ENCODE measurements around the gene CEP164. TPM values are rescaled to one million over a fixed set of nuclear protein-coding genes. Genes with fewer than 3 reads are reported as not detected.

Gene CEP164
- total and polyA plus RNA-seq, 10 of the 15 experiments (the other 5 are each of a cell fraction or from before 2014, with no cell fraction given), result 4.2 to 31.2 (median 20.2) TPM

DNA sequence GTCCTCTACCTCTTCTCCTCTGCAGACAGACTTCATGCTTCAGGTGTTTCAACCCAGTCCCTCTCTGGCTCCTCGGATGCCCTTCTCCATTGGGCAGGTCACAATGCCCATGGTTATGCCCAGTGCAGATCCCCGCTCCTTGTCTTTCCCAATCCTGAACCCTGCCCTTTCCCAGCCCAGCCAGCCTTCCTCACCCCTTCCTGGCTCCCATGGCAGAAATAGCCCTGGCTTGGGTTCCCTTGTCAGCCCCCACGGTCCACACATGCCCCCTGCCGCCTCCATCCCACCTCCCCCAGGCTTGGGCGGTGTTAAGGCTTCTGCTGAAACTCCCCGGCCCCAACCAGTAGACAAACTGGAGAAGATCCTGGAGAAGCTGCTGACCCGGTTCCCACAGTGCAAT, 45.8 kb upstream of the CEP164 start:
- in situ Hi-C loops (cut with MboI), result no loop called here
- TF ChIP-seq PAX5 (IDR thresholded peaks at IDR 0.05; ENCODE audit: borderline replicate concordance, low read depth, low read length) (no peak), MTA2 (IDR thresholded peaks at IDR 0.05; ENCODE audit: low read depth) (no peak), EGR1 (IDR thresholded peaks at IDR 0.05; ENCODE audit: borderline replicate concordance in 1 of 2, low read depth in 2 of 2, low read length in 2 of 2) (no peak), RFX5 (IDR thresholded peaks at IDR 0.05; ENCODE audit: low read depth, low read length) (no peak), GABPA (IDR thresholded peaks at IDR 0.05; ENCODE audit: low read depth) (no peak), CBX5 (IDR thresholded peaks at IDR 0.05; ENCODE audit: low read depth) (no peak)
- TF ChIP-seq, protein P1, sequence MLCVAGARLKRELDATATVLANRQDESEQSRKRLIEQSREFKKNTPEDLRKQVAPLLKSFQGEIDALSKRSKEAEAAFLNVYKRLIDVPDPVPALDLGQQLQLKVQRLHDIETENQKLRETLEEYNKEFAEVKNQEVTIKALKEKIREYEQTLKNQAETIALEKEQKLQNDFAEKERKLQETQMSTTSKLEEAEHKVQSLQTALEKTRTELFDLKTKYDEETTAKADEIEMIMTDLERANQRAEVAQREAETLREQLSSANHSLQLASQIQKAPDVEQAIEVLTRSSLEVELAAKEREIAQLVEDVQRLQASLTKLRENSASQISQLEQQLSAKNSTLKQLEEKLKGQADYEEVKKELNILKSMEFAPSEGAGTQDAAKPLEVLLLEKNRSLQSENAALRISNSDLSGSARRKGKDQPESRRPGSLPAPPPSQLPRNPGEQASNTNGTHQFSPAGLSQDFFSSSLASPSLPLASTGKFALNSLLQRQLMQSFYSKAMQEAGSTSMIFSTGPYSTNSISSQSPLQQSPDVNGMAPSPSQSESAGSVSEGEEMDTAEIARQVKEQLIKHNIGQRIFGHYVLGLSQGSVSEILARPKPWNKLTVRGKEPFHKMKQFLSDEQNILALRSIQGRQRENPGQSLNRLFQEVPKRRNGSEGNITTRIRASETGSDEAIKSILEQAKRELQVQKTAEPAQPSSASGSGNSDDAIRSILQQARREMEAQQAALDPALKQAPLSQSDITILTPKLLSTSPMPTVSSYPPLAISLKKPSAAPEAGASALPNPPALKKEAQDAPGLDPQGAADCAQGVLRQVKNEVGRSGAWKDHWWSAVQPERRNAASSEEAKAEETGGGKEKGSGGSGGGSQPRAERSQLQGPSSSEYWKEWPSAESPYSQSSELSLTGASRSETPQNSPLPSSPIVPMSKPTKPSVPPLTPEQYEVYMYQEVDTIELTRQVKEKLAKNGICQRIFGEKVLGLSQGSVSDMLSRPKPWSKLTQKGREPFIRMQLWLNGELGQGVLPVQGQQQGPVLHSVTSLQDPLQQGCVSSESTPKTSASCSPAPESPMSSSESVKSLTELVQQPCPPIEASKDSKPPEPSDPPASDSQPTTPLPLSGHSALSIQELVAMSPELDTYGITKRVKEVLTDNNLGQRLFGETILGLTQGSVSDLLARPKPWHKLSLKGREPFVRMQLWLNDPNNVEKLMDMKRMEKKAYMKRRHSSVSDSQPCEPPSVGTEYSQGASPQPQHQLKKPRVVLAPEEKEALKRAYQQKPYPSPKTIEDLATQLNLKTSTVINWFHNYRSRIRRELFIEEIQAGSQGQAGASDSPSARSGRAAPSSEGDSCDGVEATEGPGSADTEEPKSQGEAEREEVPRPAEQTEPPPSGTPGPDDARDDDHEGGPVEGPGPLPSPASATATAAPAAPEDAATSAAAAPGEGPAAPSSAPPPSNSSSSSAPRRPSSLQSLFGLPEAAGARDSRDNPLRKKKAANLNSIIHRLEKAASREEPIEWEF (IDR thresholded peaks at IDR 0.05; ENCODE audit: insufficient replicate concordance, low read depth, low read length), result no peak
- TF ChIP-seq, protein P2, sequence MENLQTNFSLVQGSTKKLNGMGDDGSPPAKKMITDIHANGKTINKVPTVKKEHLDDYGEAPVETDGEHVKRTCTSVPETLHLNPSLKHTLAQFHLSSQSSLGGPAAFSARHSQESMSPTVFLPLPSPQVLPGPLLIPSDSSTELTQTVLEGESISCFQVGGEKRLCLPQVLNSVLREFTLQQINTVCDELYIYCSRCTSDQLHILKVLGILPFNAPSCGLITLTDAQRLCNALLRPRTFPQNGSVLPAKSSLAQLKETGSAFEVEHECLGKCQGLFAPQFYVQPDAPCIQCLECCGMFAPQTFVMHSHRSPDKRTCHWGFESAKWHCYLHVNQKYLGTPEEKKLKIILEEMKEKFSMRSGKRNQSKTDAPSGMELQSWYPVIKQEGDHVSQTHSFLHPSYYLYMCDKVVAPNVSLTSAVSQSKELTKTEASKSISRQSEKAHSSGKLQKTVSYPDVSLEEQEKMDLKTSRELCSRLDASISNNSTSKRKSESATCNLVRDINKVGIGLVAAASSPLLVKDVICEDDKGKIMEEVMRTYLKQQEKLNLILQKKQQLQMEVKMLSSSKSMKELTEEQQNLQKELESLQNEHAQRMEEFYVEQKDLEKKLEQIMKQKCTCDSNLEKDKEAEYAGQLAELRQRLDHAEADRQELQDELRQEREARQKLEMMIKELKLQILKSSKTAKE (IDR thresholded peaks at IDR 0.05; ENCODE audit: low read depth, poor library complexity, severe bottlenecking), result no peak
- FAIRE-seq (no peak), ATAC-seq (no peak), DNase-seq (ENCODE audit: low read depth, low spot score) (no peak)
- intact Hi-C loops (cut with micrococcal nuclease; ENCODE audit: unreplicated experiment), result no loop called here
- no peak overlapping the region for H3K4me3 ChIP-seq
- POLR2A ChIA-PET, result no interaction called here
- H3K9me3 ChIP-seq (replicated peaks; ENCODE audit: control insufficient read depth, insufficient read depth, low read length), result no peaks in the 10 kb centered on the region
- H3K36me3 ChIP-seq (ENCODE audit: control insufficient read depth in 2 of 2, insufficient read depth in 2 of 2, low read length in 1 of 2), result peaks cover 4 to 13% of the 10 kb centered on the region in 2 experiments; a peak in 3 of 4 replicates
- H3K9ac ChIP-seq (ENCODE audit: control insufficient read depth, insufficient read depth, low read length), result no peak overlapping the region
- CTCF ChIA-PET, result no interaction called here
- no peaks in the 10 kb centered on the region for H3K27me3 ChIP-seq (replicated peaks in 1 of 2; ENCODE audit: control insufficient read depth in 2 of 2, insufficient read depth in 2 of 2, low read length in 1 of 2)
- WGBS (ENCODE audit: insufficient coverage, insufficient replicate concordance, low lambda C conversion rate, missing lambda C conversion rate), result 87% methylated on average over 7 of the region's 7 CpGs
- SMC1A ChIA-PET (ENCODE audit: uncharacterized antibody, unreplicated experiment), result no interaction called here
- H3K27ac ChIP-seq (ENCODE audit: control insufficient read depth, insufficient read depth), result no peak overlapping the region
- no TSS peak for BruUV-seq (replicated peaks)
- H3K79me2 ChIP-seq (ENCODE audit: control insufficient read depth, insufficient read depth, low read length), result no peaks in the 10 kb centered on the region
- RAD21 ChIA-PET (ENCODE audit: unreplicated experiment), result no interaction called here
- no peak overlapping the region for H2AFZ ChIP-seq (ENCODE audit: control insufficient read depth, low read depth, low read length)
- H4K20me1 ChIP-seq (ENCODE audit: control insufficient read depth, insufficient read depth), result no peaks in the 10 kb centered on the region
- H3K4me1 ChIP-seq (ENCODE audit: control insufficient read depth, insufficient read depth, low read length), result no peaks in the 10 kb centered on the region
- H3K4me2 ChIP-seq (ENCODE audit: control insufficient read depth, insufficient read depth), result no peak overlapping the region

Measured in GM12878 (cell line).